Neural cell (in vitro differentiated cells): Measurements from ENCODE around the gene MTFP1. TPM values are rescaled to one million over a fixed set of nuclear protein-coding genes. Genes with fewer than 3 reads are reported as not detected.

Experiments
- H2AFZ ChIP-seq: fragments of 200-600, 300-800 bp; sonication (generic), shearing (Covaris generic); 2 replicates; pipeline ENCODE4 v1.6.0; 2014; ENCODE audit warnings: low read depth, mild to moderate bottlenecking, antibody characterized with exemption, low read length, moderate library complexity
- H3F3A ChIP-seq: fragments of 200-600 bp; shearing (Covaris generic); 2 replicates; pipeline ENCODE4 v1.6.1; 2016; ENCODE audit warnings: mild to moderate bottlenecking, moderate library complexity, mixed read lengths, antibody characterized with exemption, low read length; ENCODE audit not compliant: insufficient read depth, poor library complexity, severe bottlenecking
- H3K27ac ChIP-seq: fragments of 200-600, 300-800 bp; sonication (generic), shearing (Covaris generic); 2 replicates; pipeline ENCODE4 v1.5.1; 2014; ENCODE audit warnings: mild to moderate bottlenecking, low read length, moderate library complexity
- H3K27me3 ChIP-seq: fragments of 300-800, 200-600 bp; sonication (generic), shearing (Covaris generic); 2 replicates; pipeline ENCODE4 v1.6.0; 2014; ENCODE audit warnings: mild to moderate bottlenecking, low read depth, low read length, moderate library complexity; ENCODE audit not compliant: insufficient read depth
- H3K36me3 ChIP-seq: fragments of 300-800, 200-600 bp; sonication (generic), shearing (Covaris generic); 2 replicates; pipeline ENCODE4 v1.5.1; 2014; ENCODE audit warnings: mild to moderate bottlenecking, antibody characterized with exemption, low read length, moderate library complexity; ENCODE audit not compliant: insufficient read depth
- H3K4me2 ChIP-seq: fragments of 300-800, 200-600 bp; sonication (generic), shearing (Covaris generic); 2 replicates; pipeline ENCODE4 v1.6.0; 2014; ENCODE audit warnings: mild to moderate bottlenecking, low read length
- H3K4me3 ChIP-seq: fragments of 300-800, 200-600 bp; sonication (generic), shearing (Covaris generic); 2 replicates; pipeline ENCODE4 v1.5.1; 2014; ENCODE audit warnings: mild to moderate bottlenecking, low read length, moderate library complexity
- H3K79me2 ChIP-seq: fragments of 200-600 bp; shearing (Covaris generic); replicated peaks from 2 replicates; pipeline ENCODE4 v1.6.0; 2014; ENCODE audit warnings: mild to moderate bottlenecking, low read length, moderate library complexity; ENCODE audit not compliant: insufficient read depth
- H3K9ac ChIP-seq: fragments of 300-800, 200-600 bp; sonication (generic), shearing (Covaris generic); 2 replicates; pipeline ENCODE4 v1.6.1; 2016; ENCODE audit warnings: mild to moderate bottlenecking, low read length, mixed read lengths
- H3K9me2 ChIP-seq: fragments of 200-600 bp; shearing (Covaris generic); 2 replicates; pipeline ENCODE4 v1.6.1; 2016; ENCODE audit warnings: mild to moderate bottlenecking, low read length, mixed read lengths; ENCODE audit not compliant: insufficient read depth
- H3K9me3 ChIP-seq: fragments of 200-600, 300-800 bp; sonication (generic), shearing (Covaris generic); 2 replicates; pipeline ENCODE4 v1.6.1; 2016; ENCODE audit warnings: mild to moderate bottlenecking, mixed run types, low read length, moderate library complexity, mixed read lengths
- H4K20me1 ChIP-seq: fragments of 200-600 bp; shearing (Covaris generic); 2 replicates; pipeline ENCODE4 v1.6.1; 2016; ENCODE audit warnings: mild to moderate bottlenecking, mixed run types; ENCODE audit not compliant: insufficient read depth
- EP300 ChIP-seq: fragments of 450-650 bp; conservative IDR thresholded peaks from 2 replicates; pipeline ENCODE4 v1.6.1; 2014; ENCODE audit warnings: antibody characterized with exemption, mild to moderate bottlenecking, moderate library complexity; ENCODE audit not compliant: poor library complexity, severe bottlenecking
- EZH2 ChIP-seq: fragments of 200-600, 300-800 bp; shearing (Covaris generic), sonication (generic); IDR thresholded peaks from 2 replicates; pipeline ENCODE4 v1.6.1; 2014; ENCODE audit warnings: antibody characterized with exemption, low read length, borderline replicate concordance, mild to moderate bottlenecking; ENCODE audit not compliant: insufficient read depth, poor library complexity, severe bottlenecking
- MXI1 ChIP-seq: fragments of 450-650 bp; conservative IDR thresholded peaks from 2 replicates; pipeline ENCODE4 v1.6.1; 2014; ENCODE audit warnings: antibody characterized with exemption, mild to moderate bottlenecking; ENCODE audit not compliant: poor library complexity, severe bottlenecking
- POLR2AphosphoS5 ChIP-seq: IDR thresholded peaks from 2 replicates; pipeline ENCODE4 v1.6.1; 2012
- RAD21 ChIP-seq: fragments of 450-650 bp; conservative IDR thresholded peaks from 2 replicates; pipeline ENCODE4 v1.6.1; 2014; ENCODE audit warnings: antibody characterized with exemption, mild to moderate bottlenecking, moderate library complexity
- SMC3 ChIP-seq: fragments of 450-650 bp; conservative IDR thresholded peaks from 2 replicates; pipeline ENCODE4 v1.6.1; 2014; ENCODE audit warnings: antibody characterized with exemption, mild to moderate bottlenecking, moderate library complexity; ENCODE audit not compliant: poor library complexity
- TAF1 ChIP-seq: IDR thresholded peaks from 2 replicates; pipeline ENCODE4 v1.6.1; 2012; ENCODE audit warnings: low read depth
- polyA plus RNA-seq: library from polyadenylated mRNA; depleted of rRNA; stranded (reverse); fragments of >200 nt; gene quantifications from 2 replicates; pipeline ENCODE4 v1.2.3, GENCODE V29; 2014
- TF ChIP-seq, protein P1 (sequence below): IDR thresholded peaks from 2 replicates; pipeline ENCODE4 v1.6.1; 2012; ENCODE audit warnings: borderline replicate concordance
- TF ChIP-seq, protein P2 (sequence below): fragments of 450-650 bp; IDR thresholded peaks from 2 replicates; pipeline ENCODE4 v1.5.1; 2014; ENCODE audit warnings: antibody characterized with exemption, mild to moderate bottlenecking, moderate library complexity; ENCODE audit not compliant: poor library complexity, severe bottlenecking

Gene MTFP1
- polyA plus RNA-seq, 1 donor from 2014 or later, result 8.1 TPM

DNA sequence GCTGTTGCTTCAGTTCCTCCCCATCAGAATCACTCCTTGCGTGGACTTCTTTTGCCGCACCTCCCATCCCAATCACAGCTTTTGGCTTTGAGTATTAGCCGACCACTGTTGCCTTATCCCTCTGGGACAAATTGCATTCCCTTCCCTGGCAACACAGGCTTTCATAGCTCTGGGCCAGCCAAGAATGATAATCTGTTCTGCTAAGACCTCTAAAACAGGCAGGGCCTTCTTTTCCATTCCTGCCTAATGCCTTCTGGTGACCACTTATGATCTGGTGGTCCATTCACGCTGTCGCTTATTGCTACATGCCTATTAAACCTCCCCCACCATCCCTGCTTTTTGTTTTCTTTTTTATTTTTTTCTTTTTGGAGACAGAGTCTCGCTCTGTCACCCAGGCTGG is 19.2 kb upstream of the MTFP1 start:
- Histone ChIP-seq H3K9ac (no peak overlapping the region), H3K27ac (no peak overlapping the region), H3F3A (no peaks in the 10 kb centered on the region), H3K4me3 (no peak overlapping the region), H2AFZ (no peak overlapping the region), H3K79me2 (no peaks in the 10 kb centered on the region), H3K9me2 (no peaks in the 10 kb centered on the region), H4K20me1 (no peaks in the 10 kb centered on the region), H3K9me3 (no peaks in the 10 kb centered on the region), H3K4me2 (no peak overlapping the region), H3K36me3 (no peaks in the 10 kb centered on the region), H3K27me3 (no peaks in the 10 kb centered on the region)
- TF ChIP-seq MXI1, result no peak
- no peak for TF ChIP-seq EP300
- no peak for TF ChIP-seq RAD21
- TF ChIP-seq, protein P1, sequence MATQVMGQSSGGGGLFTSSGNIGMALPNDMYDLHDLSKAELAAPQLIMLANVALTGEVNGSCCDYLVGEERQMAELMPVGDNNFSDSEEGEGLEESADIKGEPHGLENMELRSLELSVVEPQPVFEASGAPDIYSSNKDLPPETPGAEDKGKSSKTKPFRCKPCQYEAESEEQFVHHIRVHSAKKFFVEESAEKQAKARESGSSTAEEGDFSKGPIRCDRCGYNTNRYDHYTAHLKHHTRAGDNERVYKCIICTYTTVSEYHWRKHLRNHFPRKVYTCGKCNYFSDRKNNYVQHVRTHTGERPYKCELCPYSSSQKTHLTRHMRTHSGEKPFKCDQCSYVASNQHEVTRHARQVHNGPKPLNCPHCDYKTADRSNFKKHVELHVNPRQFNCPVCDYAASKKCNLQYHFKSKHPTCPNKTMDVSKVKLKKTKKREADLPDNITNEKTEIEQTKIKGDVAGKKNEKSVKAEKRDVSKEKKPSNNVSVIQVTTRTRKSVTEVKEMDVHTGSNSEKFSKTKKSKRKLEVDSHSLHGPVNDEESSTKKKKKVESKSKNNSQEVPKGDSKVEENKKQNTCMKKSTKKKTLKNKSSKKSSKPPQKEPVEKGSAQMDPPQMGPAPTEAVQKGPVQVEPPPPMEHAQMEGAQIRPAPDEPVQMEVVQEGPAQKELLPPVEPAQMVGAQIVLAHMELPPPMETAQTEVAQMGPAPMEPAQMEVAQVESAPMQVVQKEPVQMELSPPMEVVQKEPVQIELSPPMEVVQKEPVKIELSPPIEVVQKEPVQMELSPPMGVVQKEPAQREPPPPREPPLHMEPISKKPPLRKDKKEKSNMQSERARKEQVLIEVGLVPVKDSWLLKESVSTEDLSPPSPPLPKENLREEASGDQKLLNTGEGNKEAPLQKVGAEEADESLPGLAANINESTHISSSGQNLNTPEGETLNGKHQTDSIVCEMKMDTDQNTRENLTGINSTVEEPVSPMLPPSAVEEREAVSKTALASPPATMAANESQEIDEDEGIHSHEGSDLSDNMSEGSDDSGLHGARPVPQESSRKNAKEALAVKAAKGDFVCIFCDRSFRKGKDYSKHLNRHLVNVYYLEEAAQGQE, result no peak
- no peak for TF ChIP-seq EZH2
- no peak for TF ChIP-seq TAF1
- TF ChIP-seq SMC3, result no peak
- TF ChIP-seq, protein P2, sequence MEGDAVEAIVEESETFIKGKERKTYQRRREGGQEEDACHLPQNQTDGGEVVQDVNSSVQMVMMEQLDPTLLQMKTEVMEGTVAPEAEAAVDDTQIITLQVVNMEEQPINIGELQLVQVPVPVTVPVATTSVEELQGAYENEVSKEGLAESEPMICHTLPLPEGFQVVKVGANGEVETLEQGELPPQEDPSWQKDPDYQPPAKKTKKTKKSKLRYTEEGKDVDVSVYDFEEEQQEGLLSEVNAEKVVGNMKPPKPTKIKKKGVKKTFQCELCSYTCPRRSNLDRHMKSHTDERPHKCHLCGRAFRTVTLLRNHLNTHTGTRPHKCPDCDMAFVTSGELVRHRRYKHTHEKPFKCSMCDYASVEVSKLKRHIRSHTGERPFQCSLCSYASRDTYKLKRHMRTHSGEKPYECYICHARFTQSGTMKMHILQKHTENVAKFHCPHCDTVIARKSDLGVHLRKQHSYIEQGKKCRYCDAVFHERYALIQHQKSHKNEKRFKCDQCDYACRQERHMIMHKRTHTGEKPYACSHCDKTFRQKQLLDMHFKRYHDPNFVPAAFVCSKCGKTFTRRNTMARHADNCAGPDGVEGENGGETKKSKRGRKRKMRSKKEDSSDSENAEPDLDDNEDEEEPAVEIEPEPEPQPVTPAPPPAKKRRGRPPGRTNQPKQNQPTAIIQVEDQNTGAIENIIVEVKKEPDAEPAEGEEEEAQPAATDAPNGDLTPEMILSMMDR, result no peak
- TF ChIP-seq POLR2AphosphoS5, result no peak

DNA sequence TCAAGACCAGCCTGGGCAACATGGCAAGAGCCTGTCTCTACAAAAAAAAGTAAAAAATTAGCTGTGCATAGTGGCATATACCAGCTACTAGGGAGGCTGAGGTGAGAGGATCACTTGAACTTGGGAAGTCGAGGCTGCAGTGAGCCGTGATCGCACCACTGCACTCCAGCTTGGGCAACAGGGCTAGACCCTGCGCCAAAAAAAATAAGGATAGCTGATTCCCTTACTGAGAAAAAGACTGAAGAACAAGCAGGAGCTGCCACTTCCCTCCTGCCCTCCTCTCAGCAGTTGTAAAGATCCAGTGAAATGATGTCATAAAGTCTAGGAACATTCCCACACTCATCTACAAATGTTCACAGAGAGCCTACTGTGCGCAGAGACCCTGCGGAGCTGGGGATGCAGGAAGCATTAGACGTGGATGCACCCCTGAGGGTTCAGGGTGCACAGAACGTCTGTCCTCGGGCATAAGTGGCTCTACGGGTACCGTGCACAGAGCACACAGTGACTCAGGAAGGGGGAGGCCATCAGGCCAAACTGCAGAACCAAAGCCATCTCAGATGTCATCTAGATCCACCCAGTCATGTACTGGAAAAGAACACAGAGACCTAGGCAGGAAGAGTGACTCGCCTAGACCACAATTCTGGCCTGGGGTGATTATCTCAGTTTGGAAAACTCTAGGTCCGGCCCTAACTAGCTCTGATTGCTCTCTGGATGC is 17.0 kb upstream of the MTFP1 start:
- Histone ChIP-seq H3K4me3 (no peak overlapping the region), H3K27me3 (no peaks in the 10 kb centered on the region), H2AFZ (no peak overlapping the region), H3K9me2 (no peaks in the 10 kb centered on the region), H3F3A (no peaks in the 10 kb centered on the region), H4K20me1 (no peaks in the 10 kb centered on the region), H3K27ac (no peak overlapping the region), H3K9me3 (no peaks in the 10 kb centered on the region), H3K4me2 (no peak overlapping the region), H3K79me2 (no peaks in the 10 kb centered on the region), H3K9ac (no peak overlapping the region), H3K36me3 (no peaks in the 10 kb centered on the region)
- TF ChIP-seq RAD21, result no peak
- TF ChIP-seq, protein P2, result no peak
- TF ChIP-seq, protein P1, result no peak
- TF ChIP-seq POLR2AphosphoS5, result no peak
- TF ChIP-seq EP300, result no peak
